CD4-positive, alpha-beta T cell treated with Interleukin-10 for 1 hour (primary cell): ENCODE results near the gene TFCP2.
A peak's percentile ranks its signal among the peaks of the same experiment; 100 is the strongest.
"Not testable (repeated sequence)": the region's sequence is repeated elsewhere in the genome, so short reads cannot be mapped to it uniquely, and the experiment has no call there.

ENCODE experiments used
- DNase-seq: peaks from one replicate; pipeline ENCODE4 v3.0.0-alpha.2; 2020

TFCP2 gene, protein sequence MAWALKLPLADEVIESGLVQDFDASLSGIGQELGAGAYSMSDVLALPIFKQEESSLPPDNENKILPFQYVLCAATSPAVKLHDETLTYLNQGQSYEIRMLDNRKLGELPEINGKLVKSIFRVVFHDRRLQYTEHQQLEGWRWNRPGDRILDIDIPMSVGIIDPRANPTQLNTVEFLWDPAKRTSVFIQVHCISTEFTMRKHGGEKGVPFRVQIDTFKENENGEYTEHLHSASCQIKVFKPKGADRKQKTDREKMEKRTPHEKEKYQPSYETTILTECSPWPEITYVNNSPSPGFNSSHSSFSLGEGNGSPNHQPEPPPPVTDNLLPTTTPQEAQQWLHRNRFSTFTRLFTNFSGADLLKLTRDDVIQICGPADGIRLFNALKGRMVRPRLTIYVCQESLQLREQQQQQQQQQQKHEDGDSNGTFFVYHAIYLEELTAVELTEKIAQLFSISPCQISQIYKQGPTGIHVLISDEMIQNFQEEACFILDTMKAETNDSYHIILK

DNA sequence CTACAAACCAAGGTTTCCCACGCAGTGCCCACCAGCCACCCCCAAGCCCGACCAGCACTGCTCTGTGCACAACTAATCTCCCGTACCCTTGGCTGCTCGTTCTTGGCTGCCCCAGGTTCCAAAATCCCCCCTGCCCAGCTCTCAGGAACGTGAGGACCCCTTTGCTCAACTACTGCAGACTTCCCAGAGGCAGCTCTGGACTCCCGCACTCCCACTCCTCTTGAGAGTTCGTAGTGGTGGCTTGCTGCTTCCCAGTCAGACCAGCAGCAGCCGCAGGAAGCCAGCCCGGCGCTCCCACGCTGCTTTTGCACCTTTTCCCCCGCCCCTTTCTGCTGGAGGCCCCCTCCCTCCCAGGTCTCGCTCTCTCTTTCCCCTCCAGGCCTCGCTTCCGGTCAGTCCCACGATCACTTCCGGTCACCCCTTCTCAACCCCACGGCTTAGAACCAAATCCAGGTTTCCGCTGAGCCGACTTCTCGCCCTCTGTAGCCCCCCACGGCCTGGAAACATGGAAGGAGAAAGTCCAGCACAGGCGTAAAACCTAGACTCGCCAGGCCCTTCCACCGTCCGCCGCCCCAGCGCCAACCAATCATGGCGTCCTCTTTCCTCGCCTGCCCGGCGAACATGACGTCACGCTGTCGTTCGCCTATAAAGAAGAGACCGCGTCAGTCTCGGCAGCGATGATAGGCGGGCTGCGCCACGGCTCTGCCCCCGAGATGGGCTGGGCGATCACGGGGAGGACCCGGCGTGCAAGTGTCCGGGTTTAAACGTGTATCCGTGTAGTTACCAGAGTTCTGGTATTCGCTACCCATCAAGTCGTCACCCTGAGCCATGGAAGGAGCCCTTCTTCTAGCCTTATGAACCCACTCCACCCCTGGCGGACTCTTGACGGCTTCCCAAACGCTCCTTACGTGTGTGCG, at the start of gene TFCP2:
TSS of gene TFCP2 (minus strand) at position 621 of the 917 bp plus-strand sequence. CDS start 713 bp downstream, outside the sequence.
- peak; percentile 95 for DNase-seq

DNA sequence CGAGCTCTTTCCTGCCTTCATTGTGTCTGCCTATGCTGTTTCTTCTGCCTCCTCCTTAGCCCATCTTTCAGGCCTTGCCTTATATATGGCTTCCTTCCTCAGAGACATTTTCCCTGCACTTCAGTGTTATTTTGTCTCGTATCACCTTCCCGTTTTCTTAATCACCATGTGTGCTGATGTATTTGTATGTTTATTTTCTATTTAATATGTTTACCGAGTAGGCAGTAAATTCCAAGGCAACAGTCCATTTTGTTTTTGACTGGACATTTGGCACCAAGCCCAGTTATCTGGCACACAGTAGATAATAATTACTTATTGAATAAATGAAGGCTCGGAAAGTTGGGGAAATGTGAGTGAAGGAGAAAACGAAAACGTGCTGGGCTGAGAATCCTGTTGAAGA, 49.5 kb upstream of the TFCP2 start:
- no peak for DNase-seq

DNA sequence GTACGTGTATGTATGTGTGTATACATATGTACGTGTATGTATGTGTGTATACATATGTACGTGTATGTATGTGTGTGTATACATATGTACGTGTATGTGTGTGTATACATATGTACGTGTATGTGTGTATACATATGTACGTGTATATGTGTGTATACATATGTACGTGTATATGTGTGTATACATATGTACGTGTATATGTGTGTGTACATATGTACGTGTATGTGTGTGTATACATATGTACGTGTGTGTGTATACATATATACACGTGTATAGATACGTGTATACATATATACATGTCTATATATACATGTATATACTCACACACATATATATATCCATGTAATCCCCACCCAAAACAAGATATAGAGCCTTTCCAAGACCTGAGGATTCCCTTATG, 46.9 kb upstream of the TFCP2 start:
- DNase-seq: not testable (repeated sequence)

- no peak for DNase-seq
These were observed 46.4 kb upstream of the TFCP2 start for GRCh38 chr12:51219322-51219721.

- DNase-seq: no peak
These were observed 45.7 kb upstream of the TFCP2 start for GRCh38 chr12:51218607-51219161.

DNA sequence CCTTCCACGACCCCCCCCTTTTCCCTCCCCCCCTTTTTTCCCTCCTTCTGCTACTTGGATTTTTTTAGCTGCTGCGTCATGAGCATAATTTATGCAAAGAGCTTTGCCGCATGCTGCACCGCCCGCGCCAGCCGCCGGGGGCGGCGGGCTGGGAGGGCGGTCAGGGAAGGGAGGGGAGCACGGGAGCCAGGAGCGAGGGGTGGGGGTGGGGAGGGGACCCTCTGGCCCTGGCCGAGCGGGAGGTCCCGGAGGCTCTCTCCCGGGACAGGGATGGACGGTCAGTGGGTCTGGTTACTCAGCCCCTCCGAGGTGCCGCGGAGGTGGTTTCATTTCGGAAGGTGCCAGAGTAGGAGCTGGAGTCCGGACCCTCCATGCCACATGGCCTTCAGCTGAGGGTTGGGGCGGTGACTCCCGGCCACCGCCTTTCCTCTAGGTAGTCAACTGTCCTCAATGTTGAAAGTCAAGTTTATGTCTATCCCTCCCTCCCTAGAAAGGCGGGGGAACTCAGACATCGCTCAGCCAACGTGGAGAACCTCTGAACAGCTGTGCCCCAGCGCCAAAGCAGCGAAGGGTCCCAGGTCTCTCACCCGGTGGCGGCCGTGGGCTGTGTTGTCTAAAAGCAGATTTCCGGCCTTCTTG, 45.2 kb upstream of the TFCP2 start, which contains the start of gene POU6F1:
TSS of gene POU6F1 (minus strand) at position 95 of the 639 bp plus-strand sequence. CDS start 11,226 bp downstream, outside the sequence.
- DNase-seq: peak; percentile 84

DNA sequence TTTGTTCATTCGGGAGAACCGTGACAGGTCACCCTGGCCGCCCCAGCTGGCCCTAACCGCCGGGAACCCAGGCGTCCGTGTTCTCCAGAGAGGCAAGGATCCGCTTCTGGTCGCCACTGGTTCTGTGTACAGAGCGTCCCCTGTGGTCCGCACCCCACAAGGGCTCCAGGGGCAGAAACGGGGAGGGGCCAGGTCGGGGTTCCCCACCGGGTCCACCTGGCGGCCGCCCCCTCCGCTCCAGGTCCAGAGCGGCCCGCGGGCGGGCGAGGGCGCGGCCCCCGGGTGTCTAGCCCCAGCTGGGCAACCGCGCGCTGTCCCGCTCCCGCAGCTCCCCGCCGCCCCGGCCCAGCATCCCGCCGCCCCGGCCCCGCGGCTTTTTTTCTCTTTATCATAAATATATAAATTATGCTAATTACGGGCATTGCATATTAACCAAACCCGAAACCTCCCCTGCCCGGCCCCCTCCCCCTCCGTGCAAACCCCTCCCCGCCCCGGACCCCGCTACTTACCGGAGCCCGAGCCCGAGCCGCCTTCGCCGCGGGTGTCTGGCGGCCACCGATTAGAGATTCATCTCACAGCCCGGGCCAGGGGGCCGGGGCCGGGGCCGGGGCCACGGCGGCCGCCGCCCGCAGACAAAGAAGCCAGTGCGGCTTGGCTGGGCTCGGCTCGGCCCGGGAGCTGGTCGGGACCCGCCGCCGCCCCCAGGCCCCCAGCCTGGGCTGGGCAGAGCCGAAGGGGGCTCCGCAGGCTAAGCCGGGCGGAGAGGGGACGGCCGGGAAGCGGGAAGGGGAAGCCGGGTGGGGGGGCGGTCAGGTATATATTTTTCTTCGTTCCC, 44.4 kb upstream of the TFCP2 start:
- peak; percentile 67 for DNase-seq

DNA sequence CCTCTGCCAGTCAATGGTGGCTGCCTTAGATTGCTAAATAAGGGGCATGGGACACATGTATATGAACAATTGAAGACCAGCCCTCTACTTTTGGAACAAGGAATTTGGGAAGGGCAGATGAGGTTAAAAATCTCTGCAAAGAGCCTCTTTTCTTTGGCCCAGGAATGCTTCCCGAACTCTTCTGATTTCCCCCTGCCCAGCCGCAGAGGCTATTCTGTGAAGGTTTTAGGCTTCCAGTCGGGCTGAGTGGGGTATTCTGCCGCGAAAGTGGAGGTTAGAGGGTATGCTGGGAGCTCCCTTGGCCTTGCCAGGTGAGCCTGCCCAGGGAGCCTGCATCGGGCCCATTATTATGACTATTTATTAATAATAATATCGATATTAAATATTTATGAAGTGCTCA, 43.7 kb upstream of the TFCP2 start:
- DNase-seq: no peak

DNA sequence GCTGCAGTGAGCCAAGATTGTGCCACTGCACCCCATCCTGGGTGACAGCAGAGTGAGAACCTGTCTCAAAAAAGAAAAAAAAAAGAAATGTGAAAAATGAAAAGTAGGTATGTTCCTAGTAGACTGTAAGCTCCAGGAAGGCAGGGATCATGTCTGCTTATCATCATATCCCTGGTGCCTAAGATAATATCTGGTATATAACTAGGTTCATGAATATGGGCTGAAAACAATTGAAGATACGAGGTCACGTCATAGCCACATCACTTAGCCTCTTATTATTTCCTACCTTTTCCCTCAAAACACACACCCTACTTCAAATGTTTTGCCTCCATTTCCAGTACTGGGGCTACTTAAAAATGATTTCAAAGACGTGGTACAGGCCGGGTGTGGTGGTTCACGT, 42.0 kb upstream of the TFCP2 start:
- DNase-seq: no peak

DNA sequence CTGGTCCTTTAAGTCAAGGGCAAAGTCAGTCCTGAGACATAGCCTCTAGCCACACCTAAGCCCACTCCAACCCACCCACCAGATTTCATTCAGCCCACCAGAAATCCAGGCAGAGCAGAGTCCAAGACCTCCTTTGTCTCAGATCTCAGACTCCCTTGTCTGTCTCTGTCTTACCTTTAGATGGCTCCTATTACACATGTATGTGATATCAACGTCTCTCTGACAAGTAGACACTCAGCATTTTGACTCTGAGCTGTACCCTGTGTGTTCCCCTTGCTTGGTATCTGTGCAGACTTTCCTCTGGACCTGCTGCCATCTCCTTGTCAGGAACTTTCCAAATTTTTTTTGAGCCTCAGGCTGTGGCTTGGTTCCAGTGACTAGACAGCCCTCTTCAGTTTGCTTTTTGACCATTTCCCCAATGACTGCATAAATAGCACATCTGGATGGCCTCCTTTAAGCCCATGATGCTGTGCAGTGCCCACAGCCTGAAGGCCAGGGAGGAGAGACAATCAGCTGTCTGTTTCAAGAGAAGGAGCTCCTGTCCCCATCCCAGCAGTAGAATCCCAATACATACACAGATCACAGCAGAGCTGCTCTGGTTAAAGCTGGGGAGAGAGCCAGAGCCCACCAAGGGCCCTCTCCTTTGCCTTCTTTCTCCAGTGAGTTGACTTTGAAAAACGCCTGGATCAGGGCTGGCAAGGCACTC, 37.9 kb upstream of the TFCP2 start:
- DNase-seq: no peak

DNA sequence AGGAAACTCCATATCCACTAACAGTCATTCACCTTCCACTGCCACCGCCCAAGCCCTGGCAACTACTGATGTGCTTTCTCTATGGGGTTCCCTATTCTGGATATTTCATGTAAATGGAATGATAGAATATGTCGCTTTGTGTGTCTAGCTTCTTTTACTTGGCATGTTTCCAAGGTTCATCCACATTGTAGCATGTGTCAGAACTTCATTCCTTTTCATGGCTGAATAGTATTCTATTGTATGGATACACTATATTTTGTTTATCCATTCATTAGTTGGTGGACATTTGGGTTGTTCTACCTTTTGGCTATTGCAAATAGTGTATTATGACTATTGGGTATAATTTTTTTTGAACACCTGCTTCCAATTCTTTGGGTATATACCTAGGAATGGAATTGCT, 36.3 kb upstream of the TFCP2 start:
- DNase-seq: no peak

DNA sequence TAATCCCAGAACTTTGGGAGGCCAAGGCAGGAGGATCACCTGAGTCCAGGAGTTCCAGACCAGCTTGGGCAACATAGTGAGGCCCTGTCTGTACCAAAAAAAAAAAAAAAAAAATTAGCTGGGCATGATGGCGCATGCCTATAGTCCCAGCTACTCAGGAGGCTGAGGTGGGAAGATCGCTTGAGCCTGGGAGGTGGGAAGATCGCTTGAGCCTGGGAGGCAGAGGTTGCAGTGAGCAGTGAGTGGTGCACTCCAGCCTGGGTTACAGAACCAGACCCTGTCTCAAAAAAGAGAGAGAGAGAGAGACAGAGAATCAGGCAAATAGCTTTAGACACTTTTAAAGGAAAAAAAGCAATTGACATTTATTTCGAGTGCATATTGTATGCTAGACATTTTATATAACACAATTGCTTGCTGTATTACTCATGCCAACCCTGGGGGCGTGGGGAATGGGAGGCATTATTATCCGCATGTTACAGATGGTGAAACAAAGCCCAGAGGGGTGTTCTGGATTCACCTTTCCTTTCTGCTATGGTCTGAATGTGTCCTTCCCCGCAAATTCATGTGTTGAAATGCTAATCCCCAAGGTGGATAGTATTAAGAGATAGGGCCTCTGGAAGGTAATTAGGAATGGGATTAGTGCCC, 35.2 kb upstream of the TFCP2 start:
- DNase-seq: no peak

- DNase-seq: no peak
These were observed 32.4 kb upstream of the TFCP2 start for GRCh38 chr12:51205350-51205749.

DNA sequence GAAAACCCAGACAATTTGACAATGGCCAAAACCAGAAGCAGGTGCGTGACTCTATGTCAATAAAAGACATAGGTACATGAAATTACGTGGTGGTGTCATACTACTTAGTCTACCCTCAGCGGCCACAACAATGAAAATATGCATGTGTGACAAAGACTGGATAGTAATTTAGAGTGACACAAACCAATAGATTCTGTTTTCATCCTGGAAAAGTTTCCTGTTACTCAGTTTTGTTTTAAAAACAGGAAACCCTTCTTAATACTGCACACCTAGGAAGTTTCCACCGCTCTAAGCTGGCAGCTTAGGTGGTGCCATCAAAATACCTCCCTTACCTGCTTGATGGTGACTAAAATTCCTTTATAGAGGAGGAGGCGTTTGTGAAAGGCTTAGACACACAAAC, 29.8 kb upstream of the TFCP2 start:
- no peak for DNase-seq

DNA sequence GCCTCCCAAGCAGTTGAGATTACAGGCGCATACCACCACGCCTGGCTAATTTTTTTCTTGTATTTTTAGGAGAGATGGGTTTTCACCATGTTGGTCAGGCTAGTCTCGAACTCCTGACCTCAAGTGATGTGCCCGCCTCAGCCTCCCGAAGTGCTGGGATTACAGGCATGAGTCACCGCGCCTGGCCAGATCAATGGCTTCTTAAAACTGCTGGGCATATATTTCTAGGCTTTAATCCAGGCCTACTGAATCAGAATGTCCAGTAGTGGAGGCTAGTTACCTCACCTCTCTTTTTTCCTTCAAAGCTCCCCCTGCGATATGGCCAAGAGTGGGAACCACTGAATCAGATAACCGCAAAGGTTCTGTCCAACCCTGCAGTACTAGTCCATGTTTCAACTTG, 27.9 kb upstream of the TFCP2 start:
- DNase-seq: no peak

- no peak for DNase-seq
These were observed 27.2 kb upstream of the TFCP2 start for GRCh38 chr12:51200156-51200555.

DNA sequence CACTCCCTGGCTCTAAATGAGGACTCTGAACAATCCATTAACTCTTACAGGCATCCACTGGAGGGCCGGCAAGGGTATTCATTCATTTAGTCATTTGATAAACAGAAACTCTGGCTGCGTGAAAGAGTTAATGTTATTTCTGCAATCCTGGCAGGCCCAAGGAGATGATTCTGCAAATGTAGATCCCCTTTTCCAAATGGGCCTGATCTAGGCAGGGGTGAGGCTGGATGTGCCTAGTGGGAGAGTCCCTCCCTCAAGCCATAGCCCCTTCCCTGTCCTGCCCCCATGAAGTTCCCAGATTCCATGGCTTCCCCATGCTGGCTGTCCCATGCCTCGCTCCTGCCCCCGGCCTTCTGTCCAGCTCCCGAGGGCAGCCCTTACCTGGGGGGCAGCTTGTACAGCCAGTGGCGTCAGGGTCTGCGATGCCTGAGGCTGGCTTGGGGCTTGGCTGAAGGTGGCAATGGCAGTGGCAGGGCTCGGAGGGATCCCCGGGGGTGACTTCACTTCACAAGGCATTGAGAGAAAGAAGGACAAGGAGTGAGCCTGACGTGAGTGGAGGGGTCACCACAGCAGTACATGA, 26.5 kb upstream of the TFCP2 start:
- no peak for DNase-seq

- DNase-seq: no peak
These were observed 25.8 kb upstream of the TFCP2 start for GRCh38 chr12:51198568-51199365.
